Transverse colon (tissue), 4 donors: ENCODE results near the gene SUSD3. TPM values are rescaled to one million over a fixed set of nuclear protein-coding genes. Genes with fewer than 3 reads are reported as not detected.

Experiments
- DNase-seq: peaks from one replicate; pipeline ENCODE4 v3.0.0-alpha.2; 2019
- H3K27ac ChIP-seq, 4 donors: fragments of 200-600 bp; sonication (generic); 2 replicates each; pipeline ENCODE4 v1.5.1; 2016 to 2018; ENCODE audit warnings: inconsistent platforms in 4 of 4
- H3K27me3 ChIP-seq: fragments of 200-600 bp; sonication (generic); 2 replicates; pipeline ENCODE4 v1.5.1; 2017; ENCODE audit warnings: inconsistent platforms
- H3K36me3 ChIP-seq, 4 donors: fragments of 200-600 bp; sonication (generic); 2 replicates each; pipeline ENCODE4 v1.5.1; 2017 to 2019; ENCODE audit warnings: inconsistent platforms in 4 of 4
- H3K4me1 ChIP-seq, 4 donors: fragments of 200-600 bp; sonication (generic); 2 replicates each; pipeline ENCODE4 v1.5.1; 2017 to 2020; ENCODE audit warnings: inconsistent platforms in 4 of 4
- H3K4me3 ChIP-seq, 4 donors: fragments of 200-600 bp; sonication (generic); 1 replicate in 1 of 4; 2 replicates in 3 of 4; pipeline versions ENCODE4 v1.5.1 to v1.6.1; 2017 to 2019; ENCODE audit warnings: inconsistent platforms in 4 of 4
- H3K9me3 ChIP-seq, 2 donors: fragments of 200-600 bp; sonication (generic); 2 replicates each; pipeline ENCODE4 v1.5.1; 2017 to 2019; ENCODE audit warnings: inconsistent platforms in 2 of 2
- CTCF ChIP-seq, 5 experiments: fragments of 200-600 bp in 3 of 5; fragments of 450-650 bp in 2 of 5; sonication (generic) in 3 of 5; IDR thresholded peaks; 1 replicate in 2 of 5; 2 replicates in 3 of 5; pipeline ENCODE4 v1.5.1; 2016 to 2017; ENCODE audit warnings: antibody characterized with exemption in 5 of 5, inconsistent platforms in 3 of 5, mild to moderate bottlenecking in 2 of 5, moderate library complexity in 1 of 5
- EP300 ChIP-seq: sonication (generic); formaldehyde crosslinking; IDR thresholded peaks from one replicate; pipeline ENCODE4 v1.6.1; 2017; ENCODE audit warnings: antibody characterized with exemption, low read depth
- POLR2A ChIP-seq: fragments of 450-650 bp; IDR thresholded peaks from one replicate; pipeline ENCODE4 v1.6.1; 2016; ENCODE audit warnings: antibody characterized with exemption, mild to moderate bottlenecking, moderate library complexity
- POLR2AphosphoS5 ChIP-seq, 3 donors: sonication (generic); formaldehyde crosslinking; IDR thresholded peaks; one replicate each; pipeline ENCODE4 v1.6.1; 2016; ENCODE audit warnings: antibody characterized with exemption in 3 of 3
- WGBS, 2 donors: methylation state at CpG; one replicate each; pipeline ENCODE4 v1.1.5; 2018; ENCODE audit warnings: low coverage in 1 of 2; 5-methylcytosine and 5-hydroxymethylcytosine counted together
- in situ Hi-C, 4 donors: fragments of 200-750 bp; cut with MboI; loops; one replicate each; pipeline versions ENCODE4 v1.15.0 to v1.15.1; 2017; ENCODE audit warnings: low sequenced_read_pairs in 3 of 4, low pct_ligation_motif_present in 1 of 4, low pct_unique_long_range_greater_than_20kb in 1 of 4
- intact Hi-C: fragments of 100-400 bp; cut with DNase I; formaldehyde crosslinking; loops from one replicate; pipeline ENCODE4 v1.15.1; 2023; ENCODE audit warnings: low total_unique reads
- total RNA-seq, 4 donors: library from RNA; depleted of rRNA; stranded (reverse); fragments of >200 nt; gene quantifications; one replicate each; pipeline ENCODE4 v1.1.0, GENCODE V29; 2016

The SUSD3 gene
- total RNA-seq, 4 donors from 2014 or later = 1.9 to 2.7 TPM; not detected in 2

GRCh38 chr9:93059011-93059714, 662 bp downstream of the SUSD3 start:
- H3K9me3 ChIP-seq = no peaks in the 10 kb centered on the region
- WGBS, 2 donors = 16% methylated on average over 52 of the region's 53 CpGs; no CpG with 5 or more reads in 1 of the 2 donors
- peak overlapping the region; percentile 63 to 81 (median 74) for H3K27ac ChIP-seq
- TF ChIP-seq EP300 (no peak), POLR2AphosphoS5 (IDR thresholded peaks at IDR 0.05) (no peak), CTCF (IDR thresholded peaks at IDR 0.05) (no peak), POLR2A (no peak)
- peak overlapping the region; percentile 21 to 61 (median 44) for H3K4me3 ChIP-seq
- peak; percentile 43 for DNase-seq
- peaks cover 9 to 50% (median 21%) of the 10 kb centered on the region in 4 donors for H3K4me1 ChIP-seq
- in situ Hi-C loops (no loop called here), intact Hi-C loops (no loop called here)
- H3K36me3 ChIP-seq = no peaks in the 10 kb centered on the region
- no peaks in the 10 kb centered on the region for H3K27me3 ChIP-seq

DNA sequence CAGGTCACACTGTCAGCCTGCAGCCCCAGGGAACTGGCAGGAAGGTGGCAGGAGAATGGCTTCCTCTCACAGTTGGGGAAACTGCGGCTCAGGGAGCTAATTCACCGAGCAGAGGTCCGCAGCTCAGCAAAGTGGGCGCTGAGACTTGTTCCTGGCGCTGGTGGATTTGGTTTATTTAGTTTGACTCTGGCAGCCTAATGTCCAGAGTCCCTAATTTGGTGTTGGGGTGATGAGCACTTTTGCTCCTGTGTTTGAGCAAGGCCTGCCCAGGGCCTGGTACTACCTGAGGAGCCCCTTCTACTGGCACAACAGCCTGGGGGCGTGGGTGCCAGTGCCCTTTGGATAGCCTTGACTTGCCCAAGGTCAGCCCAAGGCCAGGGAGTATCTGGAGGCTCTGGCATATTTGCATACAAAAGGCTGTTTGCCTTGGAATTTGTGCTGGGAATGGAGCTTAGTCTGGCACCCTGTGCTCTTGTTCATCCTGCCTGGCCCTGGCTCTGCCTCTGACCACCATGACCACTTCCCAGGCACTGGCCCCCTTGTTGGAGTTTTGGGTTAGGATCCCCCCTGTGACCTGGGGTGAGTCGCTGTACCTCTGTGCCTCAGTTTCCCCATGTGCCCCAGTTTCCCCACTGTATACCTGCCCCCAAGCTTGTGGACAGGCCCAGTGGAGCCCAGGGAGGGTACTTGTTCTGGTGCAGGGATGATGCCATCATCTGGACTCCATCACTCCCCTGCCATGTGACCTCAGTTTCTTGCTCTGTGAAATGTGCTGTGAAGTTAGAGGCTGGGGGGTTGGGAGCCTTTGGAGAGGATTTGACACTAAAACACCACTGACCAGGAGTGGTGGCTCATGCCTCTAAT, 1.4 kb downstream of the SUSD3 start:
- Histone ChIP-seq H3K4me1 (peaks cover 9 to 50% (median 21%) of the 10 kb centered on the region in 4 donors), H3K4me3 (peak overlapping the region in 2 of 4 donors; percentile 60 to 61), H3K9me3 (no peaks in the 10 kb centered on the region), H3K27ac (peak overlapping the region; percentile 63 to 81 (median 74)), H3K36me3 (no peaks in the 10 kb centered on the region), H3K27me3 (no peaks in the 10 kb centered on the region)
- WGBS, 2 donors = 78% methylated on average over 3 of the region's 7 CpGs; no CpG with 5 or more reads in 1 of the 2 donors
- TF ChIP-seq CTCF (IDR thresholded peaks at IDR 0.05) (no peak), EP300 (no peak), POLR2A (no peak), POLR2AphosphoS5 (IDR thresholded peaks at IDR 0.05) (no peak)
- no peak for DNase-seq
- intact Hi-C loops = no loop called here
- in situ Hi-C loops = no loop called here

DNA sequence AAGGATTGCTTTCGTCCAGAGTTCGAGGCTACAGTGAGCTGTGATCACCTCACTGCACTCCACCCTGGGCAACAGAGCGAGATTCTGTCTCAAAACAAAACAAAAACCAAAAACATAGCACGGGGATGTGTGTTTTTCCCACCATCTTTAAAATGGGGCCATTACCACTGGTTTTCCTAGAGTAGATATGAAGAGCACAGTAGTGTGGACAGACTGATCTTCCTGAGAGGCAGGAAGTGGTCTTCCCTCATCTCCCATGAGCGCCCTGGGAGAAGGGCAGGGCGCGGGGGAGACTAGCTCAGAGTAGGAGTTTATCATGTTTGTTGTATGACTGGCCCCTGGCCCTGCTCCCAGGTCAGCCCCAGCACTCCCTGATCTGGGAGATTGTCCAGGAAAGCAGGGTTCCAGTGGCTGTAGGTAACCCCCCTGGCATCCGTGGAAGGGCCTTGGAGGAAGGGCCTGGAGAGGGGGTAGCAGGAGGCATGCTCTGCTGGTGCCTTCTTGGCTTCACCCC, 2.3 kb downstream of the SUSD3 start:
- Histone ChIP-seq H3K9me3 (no peaks in the 10 kb centered on the region), H3K36me3 (no peaks in the 10 kb centered on the region), H3K4me1 (peaks cover 9 to 50% (median 21%) of the 10 kb centered on the region in 4 donors), H3K27ac (peak overlapping the region in 3 of 4 donors; percentile 20 to 47 (median 30)), H3K27me3 (no peaks in the 10 kb centered on the region), H3K4me3 (no peak overlapping the region)
- DNase-seq = no peak
- TF ChIP-seq POLR2AphosphoS5 (IDR thresholded peaks at IDR 0.05) (no peak), POLR2A (no peak), EP300 (no peak), CTCF (IDR thresholded peaks at IDR 0.05) (no peak)
- in situ Hi-C loops = no loop called here
- WGBS, 2 donors = 53 to 100% methylated on average over 1 to 8 of the region's 8 CpGs
- intact Hi-C loops = no loop called here

- TF ChIP-seq CTCF (IDR thresholded peaks at IDR 0.05) (no peak), POLR2A (no peak)
- no peaks in the 10 kb centered on the region for H3K27me3 ChIP-seq
- no peak overlapping the region for H3K4me3 ChIP-seq
- no peak for DNase-seq
- WGBS, 2 donors = 72% methylated on average over 4 of the region's 4 CpGs; no CpG with 5 or more reads in 1 of the 2 donors
- H3K4me1 ChIP-seq = peaks cover 9 to 50% (median 21%) of the 10 kb centered on the region in 4 donors
- in situ Hi-C loops = no loop called here
- peak overlapping the region; percentile 7 to 47 (median 25) for H3K27ac ChIP-seq
- H3K9me3 ChIP-seq = no peaks in the 10 kb centered on the region
- intact Hi-C loops = no loop called here
- H3K36me3 ChIP-seq = no peaks in the 10 kb centered on the region
Measured at GRCh38 chr9:93061260-93061751, 2.8 kb downstream of the SUSD3 start.
